Astrocyte of the spinal cord (primary cell): ENCODE results near the gene OR52I1.

Experiments
- DNase-seq: peaks from one replicate; pipeline ENCODE4 v3.0.0; 2011; ENCODE audit warnings: low read depth, low spot score
- H3K4me3 ChIP-seq: 2 replicates; pipeline ENCODE4 v1.5.1; 2011; ENCODE audit warnings: low read depth, mild to moderate bottlenecking, low read length, moderate library complexity
- CTCF ChIP-seq: IDR thresholded peaks from 2 replicates; pipeline ENCODE4 v1.5.1; 2012; ENCODE audit warnings: low read depth, mild to moderate bottlenecking, low read length, inconsistent platforms
- in situ Hi-C: cut with HindIII; loops from 2 replicates; pipeline ENCODE4 v1.10.0; 2017; ENCODE audit warnings: low sequenced_read_pairs

OR52I1 gene

DNA sequence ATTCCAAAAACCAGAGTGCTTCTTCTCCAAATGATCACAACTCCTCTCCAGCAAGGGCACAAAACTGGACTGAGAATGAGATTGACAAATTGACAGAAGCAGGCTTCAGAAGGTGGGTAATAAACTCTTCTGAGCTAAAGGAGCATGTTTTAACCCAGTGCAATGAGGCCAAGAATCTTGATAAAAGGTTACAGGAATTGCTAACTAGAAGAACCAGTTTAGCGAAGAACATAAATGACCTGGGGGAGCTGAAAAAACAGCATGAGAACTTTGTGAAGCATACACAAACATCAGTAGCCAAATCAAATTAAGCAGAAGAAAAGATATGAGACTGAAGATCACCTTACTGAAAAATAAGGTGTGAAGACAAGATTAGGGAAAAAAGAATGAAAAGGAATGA lies 33.4 kb upstream of the OR52I1 start:
- in situ Hi-C loops = no loop called here
- TF ChIP-seq CTCF = no peak
- H3K4me3 ChIP-seq = no peak overlapping the region
- no peak for DNase-seq

DNA sequence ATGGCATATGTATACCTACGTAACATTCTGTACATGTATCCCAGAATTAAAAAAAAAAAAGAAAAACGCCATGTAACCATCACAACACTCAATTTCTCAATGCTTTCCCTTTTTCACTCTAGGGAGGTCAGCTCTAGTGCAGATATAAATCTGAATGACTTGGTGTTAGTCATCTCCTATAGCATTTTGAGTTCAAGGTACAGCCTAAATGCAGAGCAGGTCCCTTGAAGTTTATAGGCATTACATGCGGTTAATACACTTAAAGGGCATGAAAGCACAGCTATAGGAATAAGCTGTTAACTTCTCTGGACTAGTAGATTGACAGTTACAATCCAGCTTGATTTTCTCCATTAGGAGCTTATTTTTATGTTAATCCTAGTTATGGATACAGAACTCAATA lies 28.5 kb upstream of the OR52I1 start:
- TF ChIP-seq CTCF = no peak

GRCh38 chr11:4569075-4569474 lies 24.8 kb upstream of the OR52I1 start:
- no peak for TF ChIP-seq CTCF
- no peak overlapping the region for H3K4me3 ChIP-seq
- no peak for DNase-seq
- in situ Hi-C loops = no loop called here

More for the DNA sequence above, 28.5 kb upstream of the OR52I1 start:
- no peak overlapping the region for H3K4me3 ChIP-seq
- in situ Hi-C loops = no loop called here
- DNase-seq = no peak

- in situ Hi-C loops = no loop called here
- DNase-seq = no peak
- H3K4me3 ChIP-seq = no peak overlapping the region
- TF ChIP-seq CTCF = no peak
These were observed 17.0 kb upstream of the OR52I1 start for GRCh38 chr11:4576880-4577279.

- in situ Hi-C loops = no loop called here
- DNase-seq = no peak
- no peak overlapping the region for H3K4me3 ChIP-seq
- TF ChIP-seq CTCF = no peak
These were observed 16.1 kb upstream of the OR52I1 start for GRCh38 chr11:4577761-4578160.

DNA sequence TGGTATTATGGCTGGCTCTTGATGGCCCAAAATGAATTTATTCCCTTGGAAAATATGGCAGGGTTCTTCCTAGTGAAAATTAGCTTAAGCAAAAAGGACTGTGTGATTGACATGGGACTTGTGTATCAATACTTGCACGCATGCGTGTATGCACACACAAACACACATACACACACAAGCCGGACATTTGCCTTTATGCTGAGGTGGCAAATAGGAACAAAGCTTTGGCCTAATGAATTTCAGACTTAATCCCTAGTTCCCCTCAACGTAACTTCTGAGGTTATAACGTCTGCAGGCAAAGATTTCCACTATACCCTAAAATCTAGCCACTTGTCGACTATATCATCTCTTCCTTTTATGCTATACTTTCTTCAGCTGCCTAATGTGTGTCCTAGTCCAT lies 15.2 kb upstream of the OR52I1 start:
- TF ChIP-seq CTCF = no peak
- no peak for DNase-seq
- H3K4me3 ChIP-seq = no peak overlapping the region
- in situ Hi-C loops = no loop called here

GRCh38 chr11:4580124-4580523 lies 13.7 kb upstream of the OR52I1 start:
- TF ChIP-seq CTCF = no peak
- in situ Hi-C loops = no loop called here
- H3K4me3 ChIP-seq = no peak overlapping the region
- DNase-seq = no peak
